ENCODE measurements around the gene KNSTRN. TPM values are rescaled to one million over a fixed set of nuclear protein-coding genes. Genes with fewer than 3 reads are reported as not detected.

The KNSTRN gene
- total RNA-seq, 2 donors from 2014 or later, result 12.9 to 19.8 TPM

- H3K4me3 ChIP-seq, result no peak overlapping the region
- TF ChIP-seq POLR2A (IDR thresholded peaks at IDR 0.05), result no peak
- TF ChIP-seq POLR2AphosphoS5 (IDR thresholded peaks at IDR 0.05), result no peak
- TF ChIP-seq CTCF (IDR thresholded peaks at IDR 0.05), result no peak
- no peaks in the 10 kb centered on the region for H3K4me1 ChIP-seq (replicated peaks)
- H3K9me3 ChIP-seq, result no peaks in the 10 kb centered on the region
- no peaks in the 10 kb centered on the region for H3K27me3 ChIP-seq (replicated peaks; ENCODE audit: insufficient read depth)
- no peak for DNase-seq (ENCODE audit: low spot score)
- WGBS, result 95% methylated on average over 4 of the region's 5 CpGs
- H3K27ac ChIP-seq, result no peak overlapping the region
- intact Hi-C loops (cut with DNase I), result no loop called here
- H3K36me3 ChIP-seq, result no peaks in the 10 kb centered on the region
These were observed 33.4 kb upstream of the KNSTRN start for GRCh38 chr15:40349163-40349562.

- WGBS, result 80% methylated on average over 7 of the region's 7 CpGs
- no peaks in the 10 kb centered on the region for H3K27me3 ChIP-seq (replicated peaks; ENCODE audit: insufficient read depth)
- no peak for DNase-seq (ENCODE audit: low spot score)
- no peaks in the 10 kb centered on the region for H3K36me3 ChIP-seq
- TF ChIP-seq POLR2A (IDR thresholded peaks at IDR 0.05), result no peak
- TF ChIP-seq POLR2AphosphoS5 (IDR thresholded peaks at IDR 0.05), result no peak
- TF ChIP-seq CTCF (IDR thresholded peaks at IDR 0.05), result no peak
- no peak overlapping the region for H3K4me3 ChIP-seq
- H3K4me1 ChIP-seq (replicated peaks), result no peaks in the 10 kb centered on the region
- no peaks in the 10 kb centered on the region for H3K9me3 ChIP-seq
- intact Hi-C loops (cut with DNase I), result no loop called here
- H3K27ac ChIP-seq, result no peak overlapping the region
These were observed 30.1 kb upstream of the KNSTRN start for GRCh38 chr15:40352281-40352901.

GRCh38 chr15:40353697-40354096, 28.8 kb upstream of the KNSTRN start:
- Histone ChIP-seq H3K36me3 (no peaks in the 10 kb centered on the region), H3K27me3 (replicated peaks; ENCODE audit: insufficient read depth) (no peaks in the 10 kb centered on the region), H3K4me1 (replicated peaks) (peaks cover 4% of the 10 kb centered on the region), H3K4me3 (no peak overlapping the region), H3K27ac (no peak overlapping the region), H3K9me3 (no peaks in the 10 kb centered on the region)
- 58% methylated on average over 5 of the region's 5 CpGs for WGBS
- no peak for DNase-seq (ENCODE audit: low spot score)
- intact Hi-C loops (cut with DNase I), result no loop called here
- TF ChIP-seq CTCF (IDR thresholded peaks at IDR 0.05) (no peak), POLR2A (IDR thresholded peaks at IDR 0.05) (no peak), POLR2AphosphoS5 (IDR thresholded peaks at IDR 0.05) (no peak)

- no peaks in the 10 kb centered on the region for H3K36me3 ChIP-seq
- no peak for TF ChIP-seq POLR2AphosphoS5 (IDR thresholded peaks at IDR 0.05)
- peak in 2 of 4 experiments; percentile 16 to 35 for TF ChIP-seq CTCF (IDR thresholded peaks at IDR 0.05)
- H3K27ac ChIP-seq, result no peak overlapping the region
- intact Hi-C loops (cut with DNase I), result loop anchor here (5.0 kb wide), 1 partner anchor 32 kb away; the partner anchor contains the start of gene INAFM2
- no peak overlapping the region for H3K4me3 ChIP-seq
- WGBS, result 40% methylated on average over 9 of the region's 9 CpGs
- H3K27me3 ChIP-seq (replicated peaks; ENCODE audit: insufficient read depth), result no peaks in the 10 kb centered on the region
- DNase-seq (ENCODE audit: low spot score), result no peak
- H3K9me3 ChIP-seq, result no peaks in the 10 kb centered on the region
- H3K4me1 ChIP-seq (replicated peaks), result peaks cover 4% of the 10 kb centered on the region
These were observed 27.9 kb upstream of the KNSTRN start for GRCh38 chr15:40354408-40355171.
